Stimulated activated naive CD8-positive, alpha-beta T cell treated with anti-CD3 and anti-CD28 coated beads, Interleukin-15, Interleukin-2, amounts not matched to agents 100 U/mL and 50 U/mL, for 24 hours (primary cell): ENCODE data around the gene DNAJC8.
A peak's percentile ranks its signal among the peaks of the same experiment; 100 is the strongest.

ENCODE experiments used
- ATAC-seq: fragments of 150-1000 bp; cut with Tn5 transposase; one replicate; pipeline ENCODE4 v1.10.0; 2021
- DNase-seq: peaks from one replicate; pipeline ENCODE4 v3.0.0; 2021

DNAJC8 gene

DNA sequence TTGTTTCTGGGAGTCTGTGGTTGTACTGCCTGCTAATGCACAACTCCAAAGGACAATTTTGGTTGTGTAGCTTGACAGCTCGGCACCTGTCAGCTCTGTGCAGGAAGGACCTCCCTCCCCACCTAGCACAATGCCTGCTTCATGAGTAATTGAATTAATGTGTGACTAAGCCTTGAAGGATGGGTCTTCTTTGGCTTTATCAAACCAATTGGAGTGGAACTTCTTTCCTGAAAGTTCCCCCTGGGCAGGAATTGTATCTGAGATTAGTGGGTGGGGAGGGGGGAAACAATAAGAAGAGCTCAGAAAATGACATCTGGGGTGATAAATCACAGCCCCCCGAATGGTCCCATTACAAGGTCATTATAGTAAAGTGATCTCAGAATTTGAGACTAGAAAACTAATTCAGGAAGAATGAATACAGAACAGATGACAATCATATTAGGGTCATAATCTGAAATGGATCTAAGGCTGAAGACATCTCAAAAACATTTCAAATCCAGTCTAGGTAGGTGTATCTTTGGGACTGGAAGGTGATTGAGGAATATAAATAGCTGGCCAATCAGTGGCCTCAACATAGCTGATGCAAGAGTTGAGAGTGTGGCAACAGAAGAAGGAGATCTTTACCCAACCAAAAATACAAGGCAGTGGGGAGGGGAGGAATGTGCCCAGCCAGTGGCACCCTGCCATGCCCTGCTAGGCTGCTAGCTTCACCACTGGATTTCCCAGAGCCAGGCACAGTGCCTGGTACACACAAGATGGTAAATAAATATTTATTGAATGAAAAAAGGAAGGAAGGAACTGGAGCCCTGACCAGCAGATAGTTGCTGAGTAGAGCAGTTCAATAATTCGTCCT, 16.4 kb upstream of the DNAJC8 start:
- DNase-seq: peak; percentile 35
- peak; percentile 22 for ATAC-seq

DNA sequence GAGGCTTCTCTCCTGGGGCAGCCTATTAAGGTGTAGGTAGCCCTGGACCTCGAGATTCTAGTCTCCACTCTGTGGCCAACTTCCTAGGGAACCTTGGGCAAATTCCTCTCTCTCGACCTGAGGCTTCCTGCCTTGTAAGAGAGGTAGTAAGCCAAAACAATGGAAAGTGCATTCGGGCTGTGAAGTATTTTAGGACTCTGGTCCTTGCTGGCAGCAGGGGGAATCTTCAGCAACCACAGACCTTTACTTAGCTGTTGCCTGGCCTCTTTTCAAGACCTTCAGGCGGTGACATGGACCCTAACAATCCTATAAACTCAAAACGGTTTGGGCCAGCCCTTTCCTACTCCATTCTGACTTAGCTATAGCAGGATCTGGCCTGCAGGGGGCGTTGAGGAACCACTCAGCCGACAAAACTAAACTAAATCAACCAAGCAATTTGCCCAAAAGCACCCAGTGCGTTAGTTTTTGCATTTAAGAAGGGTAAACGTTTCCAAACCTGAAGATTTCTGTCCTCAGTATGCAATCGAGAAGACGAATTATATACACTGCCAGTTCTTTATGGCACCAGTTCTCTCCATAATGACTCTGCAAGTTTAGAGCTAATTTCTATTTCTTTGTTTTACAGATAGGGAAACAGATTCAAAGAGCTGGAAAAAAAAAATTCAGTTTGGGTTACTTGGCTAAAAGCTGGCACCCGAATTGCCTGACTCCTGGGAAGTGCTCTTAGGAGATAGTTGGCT, 15.6 kb upstream of the DNAJC8 start:
- ATAC-seq: peak; percentile 20
- DNase-seq: peak; percentile 87

DNA sequence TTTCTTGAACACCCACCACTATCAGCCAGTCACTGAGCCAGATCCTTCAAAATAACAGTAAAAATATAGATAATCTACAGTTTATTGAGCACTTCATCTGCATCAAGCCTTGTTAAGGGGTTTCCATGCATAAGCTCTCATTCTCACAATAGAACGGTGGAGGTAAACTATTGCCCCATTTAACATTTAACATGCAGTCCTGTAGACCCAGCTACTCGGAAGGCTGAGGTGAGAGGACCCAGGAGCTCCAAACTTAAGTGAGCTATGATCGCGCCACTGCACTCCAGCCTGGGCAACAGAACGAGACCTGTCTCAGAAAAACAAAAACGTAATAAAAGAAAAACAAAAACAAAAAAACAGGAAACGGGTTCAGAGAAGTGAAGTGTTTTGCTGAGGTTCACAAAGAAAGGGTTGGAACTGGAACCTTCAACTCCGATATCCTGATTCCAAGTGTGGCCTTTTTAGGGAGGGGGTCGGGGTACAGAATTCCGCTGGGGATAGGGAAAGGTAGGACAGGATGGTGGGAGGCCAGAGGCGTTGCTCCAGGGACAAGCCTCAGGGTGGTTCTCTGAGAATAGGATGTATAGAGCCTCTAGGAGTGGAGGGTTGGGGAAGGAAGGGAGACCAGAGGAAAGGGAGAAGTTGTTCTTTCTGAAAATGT, 14.9 kb upstream of the DNAJC8 start:
- ATAC-seq (no peak), DNase-seq (no peak)

DNA sequence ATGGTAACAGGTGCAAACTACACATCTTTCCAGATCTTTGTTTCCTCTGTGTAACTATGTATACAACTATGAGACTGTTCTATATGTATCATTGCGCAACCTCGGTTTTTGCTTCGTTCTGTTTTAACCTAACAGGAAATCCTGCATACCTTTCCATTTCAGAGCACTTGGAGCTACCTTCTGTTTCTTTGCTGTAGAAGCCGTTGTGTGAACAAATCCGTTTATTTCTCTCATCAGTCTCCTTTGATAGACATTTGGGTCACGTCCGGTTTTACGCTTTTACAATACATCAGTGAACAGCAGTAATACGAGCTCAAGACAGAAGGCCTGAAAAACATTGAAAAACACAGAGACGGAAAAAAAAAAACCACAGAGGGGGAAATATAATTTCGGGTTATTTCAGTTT, 13.6 kb upstream of the DNAJC8 start:
- no peak for ATAC-seq
- no peak for DNase-seq

DNA sequence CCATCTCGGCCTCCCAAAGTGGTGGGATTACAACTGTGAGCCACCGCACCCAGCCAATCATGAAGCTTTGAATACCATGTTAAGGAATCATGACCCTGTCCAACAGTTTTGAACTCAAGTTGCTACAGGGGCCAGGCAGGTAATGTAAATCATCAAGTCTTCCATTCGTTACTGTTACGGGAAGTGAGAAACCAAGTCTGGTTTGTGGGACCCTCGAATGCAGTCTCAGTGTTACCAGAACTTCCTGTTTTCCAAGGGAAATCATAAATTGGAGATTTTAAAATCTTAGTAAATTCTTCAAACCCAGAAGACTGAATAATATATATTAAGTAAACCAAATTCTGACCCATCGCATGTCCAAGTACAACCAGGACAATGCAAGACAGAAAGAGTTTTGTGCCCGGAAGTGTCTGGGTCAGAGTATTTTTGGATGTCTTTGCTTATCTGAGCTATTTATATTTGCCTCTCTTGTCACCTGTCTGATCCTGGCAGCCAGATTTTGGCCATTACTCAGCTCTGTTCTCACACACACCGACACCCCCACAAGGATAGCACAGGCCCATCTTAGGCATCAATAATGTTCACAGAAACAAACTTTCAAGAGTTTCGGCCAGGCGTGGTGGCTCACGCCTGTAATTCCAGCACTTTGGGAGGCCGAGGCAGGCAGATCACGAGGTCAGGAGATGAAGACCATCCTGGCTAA, 11.9 kb upstream of the DNAJC8 start:
- ATAC-seq (no peak), DNase-seq (no peak)

DNA sequence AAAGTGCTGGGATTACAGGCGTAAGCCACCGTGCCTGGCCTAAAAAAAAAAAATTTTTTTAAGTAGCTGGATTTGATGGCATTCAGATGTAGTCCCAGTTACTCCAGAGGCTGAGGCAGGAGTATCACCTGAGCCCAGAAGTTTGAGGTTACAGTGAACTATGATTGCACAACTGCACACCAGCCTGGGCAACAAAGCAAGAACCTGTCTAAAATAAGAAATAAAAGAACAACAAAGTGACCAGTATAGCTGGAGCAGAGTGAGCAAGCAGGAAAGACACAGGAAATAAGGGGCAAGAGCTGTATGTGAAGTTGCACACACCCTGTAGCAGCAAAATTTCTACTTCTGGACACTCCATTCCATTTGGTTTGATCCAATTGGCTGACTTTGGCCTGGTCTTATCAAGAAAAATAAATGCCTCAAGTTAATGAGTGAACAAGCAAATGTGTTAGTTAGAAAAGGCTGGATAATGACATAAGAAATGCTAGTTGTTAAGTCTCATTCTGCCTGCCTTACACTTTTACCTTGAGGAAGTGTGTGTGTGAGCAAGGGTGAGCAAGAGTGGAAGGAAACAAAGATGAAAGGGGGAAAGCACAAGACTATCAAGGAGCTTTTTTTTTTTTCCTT, 11.0 kb upstream of the DNAJC8 start:
- DNase-seq (no peak), ATAC-seq (no peak)

DNA sequence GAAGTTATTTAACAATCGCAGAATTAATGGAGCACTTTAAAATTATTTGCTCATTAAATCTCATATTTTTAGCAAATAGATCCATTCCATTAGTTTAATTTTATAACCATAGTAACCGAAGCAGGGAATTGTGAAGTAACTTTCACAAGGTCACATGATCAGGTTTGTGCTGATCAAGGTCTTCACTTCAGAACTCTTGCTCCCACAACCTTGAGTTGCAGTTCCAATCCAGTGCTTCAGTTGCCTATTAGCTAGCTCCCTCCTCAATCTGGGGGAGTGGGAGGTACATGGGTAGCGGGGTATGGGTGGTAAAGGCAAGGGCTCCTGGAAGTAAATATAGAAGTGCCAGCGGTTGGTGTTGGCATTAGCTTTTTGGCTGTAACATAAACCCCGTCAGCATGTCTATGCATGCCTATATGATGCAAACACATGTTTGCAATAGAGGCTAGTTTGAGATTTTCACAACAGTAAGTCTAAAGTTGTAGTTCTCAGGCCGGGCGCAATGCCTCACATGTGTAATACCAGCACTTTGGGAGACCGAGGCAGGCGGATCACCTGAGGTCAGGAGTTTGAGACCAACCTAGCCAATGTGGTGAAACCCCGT, 8.9 kb upstream of the DNAJC8 start:
- DNase-seq (no peak), ATAC-seq (no peak)

DNA sequence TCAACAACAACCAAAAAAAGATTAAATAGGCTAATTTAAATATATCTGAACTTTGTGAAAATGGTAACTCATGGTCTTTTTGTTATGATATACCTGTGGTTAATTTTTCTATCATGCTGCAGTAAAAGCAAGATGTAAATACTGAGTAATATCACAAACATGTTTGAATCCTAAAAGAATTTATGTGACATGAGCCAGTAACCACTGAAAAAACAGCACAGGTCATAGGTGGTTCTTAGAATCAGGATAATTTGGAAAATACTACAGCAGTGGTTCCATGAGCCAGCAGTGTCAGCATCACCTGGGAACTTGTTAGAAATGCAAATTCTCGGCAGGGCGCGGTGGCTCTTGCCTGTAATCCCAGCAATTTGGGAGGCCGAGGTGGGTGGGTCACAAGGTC, 7.2 kb upstream of the DNAJC8 start:
- ATAC-seq (no peak), DNase-seq (no peak)

DNA sequence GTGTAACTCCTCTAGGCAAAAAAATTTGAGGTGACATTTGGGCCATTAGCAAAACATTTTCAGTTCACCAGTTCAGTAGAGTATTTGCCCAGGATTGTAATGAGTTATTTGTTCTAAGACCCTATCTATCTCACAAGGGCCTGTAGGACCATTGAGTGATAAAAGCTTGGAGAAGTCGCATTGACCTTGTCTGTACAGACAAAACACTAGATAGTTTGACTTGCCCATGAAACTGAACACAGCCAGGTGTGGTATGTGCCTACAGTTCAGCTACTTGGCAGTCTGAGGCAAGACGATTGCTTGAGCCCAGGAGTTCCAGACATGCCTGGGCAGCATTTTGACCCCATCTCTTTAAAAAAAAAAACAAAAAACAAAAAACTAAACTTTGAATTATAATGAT, 6.2 kb upstream of the DNAJC8 start:
- ATAC-seq: no peak
- no peak for DNase-seq

DNA sequence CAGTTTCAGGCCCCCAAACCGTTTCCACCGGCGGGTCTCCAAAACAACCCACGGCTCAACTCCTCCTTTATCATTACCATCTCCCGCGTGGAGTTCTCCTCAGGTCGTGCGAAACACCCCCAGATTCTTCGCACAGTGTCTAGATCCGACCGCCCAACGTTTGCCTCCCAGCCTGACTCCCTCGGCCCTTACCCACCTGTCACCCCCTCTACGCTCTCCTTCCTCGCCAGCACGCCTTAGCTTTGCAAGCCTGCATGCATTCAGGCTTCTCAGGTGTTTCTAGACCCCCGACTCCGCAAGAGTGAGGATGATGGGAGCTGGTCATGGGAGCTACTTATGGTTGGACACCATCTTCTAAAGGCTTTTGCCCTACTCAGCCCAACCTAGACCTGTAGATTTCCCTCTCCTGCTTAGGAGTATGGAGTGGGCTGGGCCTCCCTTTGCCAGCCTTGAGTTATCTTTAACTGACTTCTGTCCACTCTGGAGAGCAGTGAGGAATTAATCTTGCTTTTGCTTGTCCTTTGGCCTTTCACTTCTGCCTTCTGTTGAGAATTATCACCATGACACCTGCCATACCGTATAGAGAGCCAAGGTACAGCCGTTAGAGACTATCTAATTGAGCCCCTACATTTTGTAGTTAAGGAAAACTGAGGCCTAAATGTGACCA, 4.0 kb upstream of the DNAJC8 start:
- DNase-seq: no peak
- ATAC-seq: no peak

DNA sequence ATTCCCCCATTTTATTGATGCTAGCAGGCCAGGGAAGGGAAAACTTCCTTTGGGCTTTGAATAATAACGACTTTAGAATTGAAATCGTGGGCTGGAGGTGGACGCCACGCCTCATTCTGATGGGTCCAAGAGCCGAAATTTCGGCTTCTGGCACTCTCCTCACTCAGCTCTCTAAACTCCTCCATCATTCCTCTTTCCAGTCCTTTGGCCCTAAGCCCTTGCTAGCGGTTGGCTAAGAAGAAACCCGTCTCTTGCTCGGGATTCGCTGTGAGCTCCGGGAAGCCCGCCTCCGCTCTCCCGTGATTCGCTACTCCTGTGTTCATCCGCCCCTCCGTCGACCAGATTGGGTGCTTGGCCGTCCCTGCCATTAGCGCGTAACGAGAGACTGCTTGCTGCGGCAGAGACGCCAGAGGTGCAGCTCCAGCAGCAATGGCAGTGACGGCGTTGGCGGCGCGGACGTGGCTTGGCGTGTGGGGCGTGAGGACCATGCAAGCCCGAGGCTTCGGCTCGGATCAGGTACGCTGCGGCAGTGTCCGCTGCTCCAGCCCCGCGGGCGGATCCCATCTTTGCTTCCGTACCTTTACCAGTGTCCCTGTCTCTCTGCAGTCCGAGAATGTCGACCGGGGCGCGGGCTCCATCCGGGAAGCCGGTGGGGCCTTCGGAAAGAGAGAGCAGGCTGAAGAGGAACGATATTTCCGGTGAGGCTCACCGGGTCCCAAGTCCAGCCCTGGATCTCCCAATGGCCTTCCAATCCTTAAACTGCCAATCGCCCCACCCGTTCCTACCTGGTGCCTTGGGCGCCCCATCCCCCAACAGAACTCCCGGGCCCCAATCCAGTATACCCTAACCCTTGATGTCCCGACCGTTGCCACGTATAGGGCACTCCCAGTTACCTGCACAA, 3.2 kb upstream of the DNAJC8 start, which contains the start of gene ATP5IF1:
Gene ATP5IF1, plus strand, starts transcription at position 370 of the 901 bp plus-strand sequence. Its CDS starts 60 bp downstream, at position 430.
- ATAC-seq (peak; percentile 97), DNase-seq (peak; percentile 94)

DNA sequence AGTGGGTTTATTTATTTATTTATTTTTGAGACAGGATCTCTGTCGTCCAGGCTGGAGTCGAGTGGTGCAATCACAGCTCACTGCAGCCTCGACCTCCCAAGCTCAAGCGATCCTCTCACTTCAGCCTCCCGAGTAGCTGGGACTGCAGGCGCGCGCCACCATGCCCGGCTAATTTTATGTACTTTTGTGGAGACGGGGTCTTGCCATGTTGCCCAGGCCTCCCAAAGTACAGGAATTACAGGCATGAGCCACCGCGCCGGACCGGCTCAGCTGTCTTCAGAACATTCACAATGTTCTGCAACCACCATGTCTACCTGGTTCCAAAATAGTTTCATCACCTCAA, 406 bp upstream of the DNAJC8 start:
- no peak for ATAC-seq
- no peak for DNase-seq

DNA sequence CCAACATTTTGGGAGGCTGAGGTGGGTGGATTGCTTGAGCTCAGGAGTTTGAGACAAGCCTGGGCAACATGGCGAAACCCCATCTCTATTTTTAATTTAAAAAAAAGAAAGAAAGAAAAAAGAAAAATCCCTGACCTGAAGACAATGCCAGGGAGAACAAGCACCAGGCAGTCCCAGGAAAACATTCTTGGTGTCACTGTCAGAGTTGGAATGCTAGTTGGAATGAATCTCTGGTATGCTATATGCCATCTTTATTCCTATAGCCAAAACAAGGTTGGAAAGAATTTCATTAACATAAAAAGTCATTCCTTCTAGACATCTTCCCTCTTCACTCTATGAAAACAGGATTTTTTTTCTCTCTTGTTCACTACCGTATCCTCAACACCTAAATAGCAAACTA, 2.8 kb downstream of the DNAJC8 start:
- no peak for ATAC-seq
- no peak for DNase-seq

DNA sequence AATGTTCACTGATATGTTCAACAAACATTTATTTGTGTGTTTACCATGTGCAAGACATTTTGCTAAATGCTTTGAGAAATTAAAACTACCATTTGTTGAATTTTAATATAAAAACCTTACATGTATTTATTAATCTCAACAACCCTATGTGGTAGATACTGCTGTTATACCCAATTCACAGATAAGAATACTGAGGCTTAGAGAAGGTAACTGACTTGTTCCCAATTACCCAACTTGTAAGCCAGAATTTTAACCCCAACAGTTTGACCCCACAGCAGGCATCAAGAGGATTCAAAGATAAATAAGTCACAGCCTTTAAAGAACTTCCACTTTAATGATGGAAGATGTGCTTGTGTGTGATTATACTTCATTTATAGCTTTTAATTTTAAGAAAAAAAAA, 3.7 kb downstream of the DNAJC8 start:
- DNase-seq: no peak
- ATAC-seq: no peak

DNA sequence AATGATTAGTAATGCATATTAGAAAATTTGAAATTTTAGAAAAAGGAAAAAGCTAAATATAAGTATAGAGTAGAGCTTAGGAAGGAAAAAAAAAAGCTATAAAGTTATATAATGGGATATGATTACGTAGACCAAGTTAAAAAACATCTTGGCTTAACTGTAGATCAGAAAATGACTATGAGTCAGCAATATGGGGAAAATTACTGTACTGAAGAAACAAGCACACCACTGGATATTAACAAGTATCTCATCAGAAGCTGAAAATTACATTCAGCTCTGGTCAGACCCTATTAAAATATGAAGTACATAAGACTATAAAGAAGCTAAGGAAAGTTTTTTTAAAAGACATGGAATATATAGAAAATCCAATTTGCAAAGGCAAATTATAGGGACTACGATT, 19.5 kb downstream of the DNAJC8 start:
- DNase-seq: no peak
- no peak for ATAC-seq

DNA sequence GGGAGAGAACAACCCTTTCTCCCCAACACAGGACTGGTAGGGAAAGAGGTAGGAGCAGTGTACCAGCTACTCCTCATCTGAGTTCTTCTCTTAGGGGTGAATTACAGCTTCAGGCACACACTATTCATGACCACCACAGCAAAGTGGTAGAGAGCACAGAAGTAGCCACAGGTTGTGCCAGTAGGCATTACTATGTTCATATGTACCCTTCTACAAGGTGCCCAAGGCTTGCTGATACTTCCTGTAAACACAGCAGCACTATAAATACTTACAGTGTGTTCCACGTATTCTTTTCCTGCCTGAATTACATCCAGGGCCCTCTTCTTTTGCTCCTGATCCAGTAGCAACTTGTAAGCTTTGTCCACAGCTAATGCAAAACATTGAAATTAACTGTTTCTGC, 23.1 kb downstream of the DNAJC8 start:
- no peak for DNase-seq
- ATAC-seq: no peak

DNA sequence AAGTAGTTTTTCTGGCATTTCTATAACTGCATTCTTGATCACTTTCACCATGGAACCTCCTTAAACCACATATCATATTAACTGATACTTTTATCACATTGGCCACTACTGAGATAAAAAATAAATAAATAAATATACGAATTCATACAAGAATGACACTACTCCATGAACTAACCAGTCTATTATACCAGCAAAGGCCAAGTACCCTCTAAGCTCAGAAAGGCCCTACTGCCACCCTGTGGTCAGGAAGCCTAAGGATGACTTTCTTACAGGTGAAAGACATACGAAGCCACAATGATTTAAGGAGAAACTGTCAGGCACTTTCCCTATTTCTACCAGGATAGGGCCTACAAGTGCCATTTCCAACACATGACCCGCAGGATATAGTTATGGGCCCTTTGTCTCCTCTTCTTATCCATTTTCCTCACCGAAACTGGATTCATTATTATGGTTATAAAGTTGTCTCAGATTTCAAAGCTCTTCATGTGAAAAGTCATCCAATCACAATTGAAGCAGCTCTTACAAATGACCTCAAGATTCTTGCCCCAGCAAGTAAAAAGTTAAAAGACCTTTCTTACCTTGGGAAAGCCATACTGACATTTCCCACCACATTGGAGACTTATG, 23.9 kb downstream of the DNAJC8 start:
- ATAC-seq (no peak), DNase-seq (peak; percentile 54)

DNA sequence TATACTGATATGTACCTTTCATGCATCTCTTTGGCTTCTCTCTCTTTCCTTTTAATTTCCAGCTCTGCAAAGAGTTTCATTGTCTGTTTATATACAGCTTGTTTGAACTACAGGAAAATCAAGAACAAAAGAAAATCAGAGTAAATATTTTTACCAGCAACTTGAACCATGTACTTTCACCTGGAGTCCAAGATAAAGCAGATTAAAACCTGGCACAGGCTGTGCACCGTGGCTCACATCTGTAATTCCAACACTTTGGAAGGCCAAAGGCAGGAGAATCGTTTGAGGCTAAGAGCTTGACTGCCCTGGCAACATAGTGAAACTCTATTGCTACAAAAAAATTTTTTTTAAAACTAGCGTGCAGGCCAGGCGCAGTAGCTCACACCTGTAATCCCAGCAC, 27.6 kb downstream of the DNAJC8 start:
- DNase-seq: no peak
- ATAC-seq: no peak

DNA sequence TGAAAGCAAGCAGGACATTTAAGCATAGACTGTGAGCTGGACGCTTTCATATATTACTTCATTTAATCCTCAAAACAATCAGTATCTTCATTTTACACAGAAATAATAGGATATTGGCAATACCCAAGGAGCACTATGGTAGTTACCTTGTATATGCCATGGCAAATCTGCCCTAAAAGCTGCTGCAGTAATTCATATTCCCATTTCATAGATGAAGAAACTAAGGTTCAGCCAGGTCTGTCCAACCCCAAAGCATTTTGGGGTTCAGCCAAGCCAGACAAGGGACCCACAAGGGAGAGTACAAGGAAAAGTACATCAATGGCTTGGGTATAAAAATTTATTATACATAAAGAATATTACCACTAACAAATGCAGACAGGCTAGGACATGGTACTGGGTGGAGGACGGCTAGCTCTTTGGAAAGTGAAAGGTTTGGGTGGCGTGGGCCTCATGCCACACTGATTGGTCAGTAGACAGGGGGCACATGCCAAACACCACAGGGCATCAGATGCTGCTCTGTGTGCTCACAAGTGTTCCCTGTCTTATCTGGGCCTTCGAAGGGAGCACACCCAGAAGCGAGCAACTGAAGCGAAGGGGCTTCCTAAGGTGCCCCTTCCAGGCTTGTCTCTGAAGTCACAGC, 32.5 kb downstream of the DNAJC8 start:
- no peak for DNase-seq
- ATAC-seq: no peak
